Uterus (tissue), 4 donors: ENCODE data around the gene SUPT3H. TPM values are rescaled to one million over a fixed set of nuclear protein-coding genes. Genes with fewer than 3 reads are reported as not detected.

Experiments used
- DNase-seq, 2 donors: peaks; one replicate each; pipeline ENCODE4 v3.0.0-alpha.2; 2019 to 2020
- H3K27ac ChIP-seq, 2 donors: fragments of 200-600 bp; sonication (generic); 1 replicate in 1 of 2; 2 replicates in 1 of 2; pipeline ENCODE4 v1.5.1; 2016 to 2018
- H3K27me3 ChIP-seq, 2 donors: fragments of 200-600 bp; sonication (generic); one replicate each; pipeline ENCODE4 v1.5.1; 2018 to 2019; ENCODE audit warnings: control low read depth in 1 of 2
- H3K36me3 ChIP-seq, 2 donors: fragments of 200-600 bp; sonication (generic); one replicate each; pipeline ENCODE4 v1.5.1; 2019; ENCODE audit warnings: control low read depth in 1 of 2
- H3K4me1 ChIP-seq, 2 donors: fragments of 200-600 bp; sonication (generic); one replicate each; pipeline ENCODE4 v1.5.1; 2018 to 2019; ENCODE audit warnings: control low read depth in 1 of 2
- H3K4me3 ChIP-seq, 2 donors: fragments of 200-600 bp; sonication (generic); 1 replicate in 1 of 2; 2 replicates in 1 of 2; pipeline ENCODE4 v1.5.1; 2018 to 2019; ENCODE audit warnings: mild to moderate bottlenecking in 1 of 2
- H3K9me3 ChIP-seq, 2 donors: fragments of 200-600 bp; sonication (generic); one replicate each; pipeline ENCODE4 v1.5.1; 2019; ENCODE audit warnings: control low read depth in 1 of 2
- POLR2A ChIP-seq, 2 donors: fragments of 450-650 bp; IDR thresholded peaks; one replicate each; pipeline ENCODE4 v1.6.1; 2016; ENCODE audit warnings: antibody characterized with exemption in 2 of 2, mild to moderate bottlenecking in 1 of 2, moderate library complexity in 1 of 2
- intact Hi-C: fragments of 100-400 bp; cut with DNase I; formaldehyde crosslinking; loops from one replicate; pipeline ENCODE4 v1.15.1; 2023; ENCODE audit warnings: low total_unique reads
- total RNA-seq, 4 donors: library from RNA; depleted of rRNA in 3 of 4; stranded (reverse); fragments of >200 nt in 3 of 4; gene quantifications; one replicate each; pipeline versions ENCODE4 v1.1.0 to v1.2.4, GENCODE V29; 2014 to 2023
- TF ChIP-seq, protein P1 (sequence below), 4 experiments: fragments of 200-600 bp in 2 of 4; fragments of 450-650 bp in 2 of 4; sonication (generic) in 2 of 4; IDR thresholded peaks; one replicate each; pipeline ENCODE4 v1.5.1; 2016 to 2019; ENCODE audit warnings: antibody characterized with exemption in 4 of 4, mild to moderate bottlenecking in 2 of 4, moderate library complexity in 1 of 4
- donor health status: DM: yes; HTN: yes; CAD: no.

SUPT3H gene
- total RNA-seq, 4 donors from 2014 or later: 1.3 to 14.9 (median 7.6) TPM

DNA sequence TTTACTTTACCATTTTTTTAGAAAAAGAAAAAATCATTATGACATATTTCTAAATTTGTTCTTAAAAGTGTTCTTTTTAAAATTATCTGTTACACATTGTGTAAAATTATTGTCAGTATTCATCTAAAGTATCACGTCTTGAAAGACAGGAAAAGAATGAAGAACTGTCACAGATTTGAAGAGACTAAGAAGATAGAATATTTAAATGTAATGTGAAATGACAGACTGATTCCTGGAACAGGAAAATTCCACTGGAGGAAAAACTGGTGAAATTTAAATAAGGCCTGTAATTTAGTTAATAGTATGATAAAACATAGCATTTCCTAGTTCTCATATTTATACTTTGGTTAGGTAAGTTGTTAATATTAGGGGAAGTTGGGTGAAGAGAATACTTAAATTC, 102.4 kb downstream of the SUPT3H start:
- intact Hi-C loops: no loop called here
- H3K36me3 ChIP-seq: no peaks in the 10 kb centered on the region
- H3K27ac ChIP-seq: no peak overlapping the region
- no peak for DNase-seq
- TF ChIP-seq, protein P1, sequence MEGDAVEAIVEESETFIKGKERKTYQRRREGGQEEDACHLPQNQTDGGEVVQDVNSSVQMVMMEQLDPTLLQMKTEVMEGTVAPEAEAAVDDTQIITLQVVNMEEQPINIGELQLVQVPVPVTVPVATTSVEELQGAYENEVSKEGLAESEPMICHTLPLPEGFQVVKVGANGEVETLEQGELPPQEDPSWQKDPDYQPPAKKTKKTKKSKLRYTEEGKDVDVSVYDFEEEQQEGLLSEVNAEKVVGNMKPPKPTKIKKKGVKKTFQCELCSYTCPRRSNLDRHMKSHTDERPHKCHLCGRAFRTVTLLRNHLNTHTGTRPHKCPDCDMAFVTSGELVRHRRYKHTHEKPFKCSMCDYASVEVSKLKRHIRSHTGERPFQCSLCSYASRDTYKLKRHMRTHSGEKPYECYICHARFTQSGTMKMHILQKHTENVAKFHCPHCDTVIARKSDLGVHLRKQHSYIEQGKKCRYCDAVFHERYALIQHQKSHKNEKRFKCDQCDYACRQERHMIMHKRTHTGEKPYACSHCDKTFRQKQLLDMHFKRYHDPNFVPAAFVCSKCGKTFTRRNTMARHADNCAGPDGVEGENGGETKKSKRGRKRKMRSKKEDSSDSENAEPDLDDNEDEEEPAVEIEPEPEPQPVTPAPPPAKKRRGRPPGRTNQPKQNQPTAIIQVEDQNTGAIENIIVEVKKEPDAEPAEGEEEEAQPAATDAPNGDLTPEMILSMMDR (IDR thresholded peaks at IDR 0.05): no peak
- no peak for TF ChIP-seq POLR2A (IDR thresholded peaks at IDR 0.05)
- no peaks in the 10 kb centered on the region for H3K4me1 ChIP-seq
- no peaks in the 10 kb centered on the region for H3K9me3 ChIP-seq
- no peak overlapping the region for H3K4me3 ChIP-seq
- H3K27me3 ChIP-seq: no peaks in the 10 kb centered on the region

DNA sequence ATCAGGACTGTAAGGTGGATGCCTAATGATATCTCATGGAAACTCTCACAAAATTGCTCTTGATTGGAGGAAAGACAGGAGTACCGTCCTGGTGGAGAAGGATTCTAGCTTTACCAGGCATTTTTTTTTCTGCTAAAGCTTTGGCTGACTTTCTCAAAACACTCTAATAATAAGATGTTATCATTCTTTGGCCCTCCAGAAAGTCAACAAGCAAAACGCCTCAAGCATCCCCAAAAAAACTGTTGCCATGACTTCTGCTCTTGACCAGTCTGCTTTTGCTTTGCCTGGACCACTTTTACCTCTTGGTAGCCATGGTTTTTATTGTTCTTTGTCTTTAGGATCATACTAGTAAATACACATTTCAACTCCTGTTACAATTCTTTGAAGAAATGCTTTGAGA, 105.1 kb downstream of the SUPT3H start:
- Histone ChIP-seq H3K4me3 (no peak overlapping the region), H3K9me3 (no peaks in the 10 kb centered on the region), H3K27ac (no peak overlapping the region), H3K4me1 (no peaks in the 10 kb centered on the region), H3K36me3 (no peaks in the 10 kb centered on the region), H3K27me3 (no peaks in the 10 kb centered on the region)
- no peak for DNase-seq
- TF ChIP-seq, protein P1 (IDR thresholded peaks at IDR 0.05): no peak
- no peak for TF ChIP-seq POLR2A (IDR thresholded peaks at IDR 0.05)
- intact Hi-C loops: no loop called here

DNA sequence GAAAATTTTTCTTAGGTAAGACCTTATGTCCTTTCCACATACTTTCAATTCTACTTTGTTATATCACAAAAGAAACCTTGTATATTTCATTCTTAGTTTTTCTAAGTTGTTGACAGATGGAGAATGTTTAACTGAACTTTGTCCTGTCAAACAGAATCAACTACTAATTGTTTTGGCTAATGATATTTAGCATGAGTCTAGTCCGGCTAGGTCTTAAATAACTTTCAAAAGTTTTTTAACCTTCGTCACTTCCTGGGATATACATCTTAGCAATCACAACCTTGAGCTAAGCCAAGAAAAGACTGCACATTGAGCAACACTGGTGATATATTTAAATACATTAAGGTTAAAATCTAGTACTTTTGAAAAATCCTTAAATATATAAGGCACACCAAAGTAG, 112.5 kb downstream of the SUPT3H start:
- intact Hi-C loops: no loop called here
- no peak overlapping the region for H3K27ac ChIP-seq
- no peak for DNase-seq
- H3K9me3 ChIP-seq: no peaks in the 10 kb centered on the region
- no peaks in the 10 kb centered on the region for H3K27me3 ChIP-seq
- H3K4me3 ChIP-seq: no peak overlapping the region
- no peak for TF ChIP-seq POLR2A (IDR thresholded peaks at IDR 0.05)
- H3K4me1 ChIP-seq: no peaks in the 10 kb centered on the region
- H3K36me3 ChIP-seq: no peaks in the 10 kb centered on the region

DNA sequence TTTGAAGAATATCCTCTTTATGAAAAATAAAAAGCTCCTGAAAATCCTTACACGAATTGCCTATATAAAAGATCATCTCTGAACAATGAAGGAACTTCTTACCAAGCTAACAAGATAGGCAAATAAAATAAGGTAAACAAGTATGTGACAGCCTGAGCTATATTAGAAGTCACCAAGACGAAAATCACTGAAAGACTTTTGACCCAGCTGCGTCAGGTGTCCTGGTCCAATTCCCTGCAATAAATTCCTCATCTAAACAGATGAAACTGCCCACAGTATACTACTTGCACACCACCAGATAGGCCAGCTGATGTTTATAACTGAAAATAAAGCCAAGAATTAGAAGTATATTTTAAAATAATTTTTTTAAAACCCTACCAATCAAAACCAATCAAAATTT, 117.0 kb downstream of the SUPT3H start:
- H3K4me1 ChIP-seq: no peaks in the 10 kb centered on the region
- DNase-seq: no peak
- intact Hi-C loops: no loop called here
- TF ChIP-seq POLR2A (IDR thresholded peaks at IDR 0.05): no peak
- TF ChIP-seq, protein P1 (IDR thresholded peaks at IDR 0.05): no peak
- H3K27ac ChIP-seq: no peak overlapping the region
- no peak overlapping the region for H3K4me3 ChIP-seq
- H3K36me3 ChIP-seq: no peaks in the 10 kb centered on the region
- no peaks in the 10 kb centered on the region for H3K9me3 ChIP-seq
- no peaks in the 10 kb centered on the region for H3K27me3 ChIP-seq

DNA sequence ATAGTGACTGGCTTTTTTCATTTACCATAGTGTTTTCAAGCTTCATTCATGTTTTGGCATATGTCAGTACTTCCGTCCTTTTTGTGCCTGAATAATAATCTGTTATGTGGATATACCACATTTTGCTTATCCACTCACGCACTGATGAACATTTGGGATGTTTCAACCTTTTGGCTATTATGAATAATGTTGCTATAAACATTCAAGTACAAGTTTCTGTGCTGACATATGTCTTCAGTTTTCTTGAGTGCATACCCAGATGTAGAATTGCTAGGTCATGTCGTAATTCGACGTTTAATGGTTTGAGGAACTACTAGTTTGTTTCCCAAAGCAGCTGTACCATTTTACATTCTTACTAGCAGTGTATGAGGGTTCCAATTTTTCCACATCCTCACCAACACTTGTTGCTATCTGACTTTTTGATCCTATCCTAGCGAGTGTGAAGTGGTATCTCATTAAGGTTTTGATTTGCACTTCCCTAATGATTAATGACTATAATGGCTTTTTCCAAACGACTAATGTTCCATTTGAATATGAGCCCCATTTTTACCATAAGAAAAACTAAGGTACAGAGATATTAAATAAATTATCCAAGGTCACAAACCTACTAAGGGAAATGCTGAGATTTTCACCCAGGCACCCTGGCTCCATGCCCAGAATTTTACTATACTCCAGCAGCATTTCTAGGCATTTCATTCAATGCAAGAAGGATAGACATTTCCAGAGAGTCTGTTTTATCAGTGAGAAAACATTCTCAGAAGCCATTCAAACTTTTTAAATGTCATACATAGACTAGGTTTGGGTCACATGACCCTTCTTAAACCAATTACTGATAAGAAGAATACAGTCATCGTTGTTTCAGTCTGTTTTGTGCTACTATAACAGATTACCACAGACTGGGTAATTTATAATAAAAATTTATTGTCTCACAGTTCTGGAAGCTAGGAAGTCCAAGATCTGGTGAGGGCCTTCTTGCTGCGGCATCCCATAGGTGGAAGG, 120.7 kb downstream of the SUPT3H start:
- DNase-seq: no peak
- Histone ChIP-seq H3K36me3 (no peaks in the 10 kb centered on the region), H3K27me3 (no peaks in the 10 kb centered on the region), H3K4me3 (no peak overlapping the region), H3K9me3 (no peaks in the 10 kb centered on the region), H3K4me1 (no peaks in the 10 kb centered on the region), H3K27ac (no peak overlapping the region)
- intact Hi-C loops: no loop called here
- TF ChIP-seq, protein P1 (IDR thresholded peaks at IDR 0.05): no peak
- TF ChIP-seq POLR2A (IDR thresholded peaks at IDR 0.05): no peak
